Uterus (tissue), 4 donors: ENCODE results near the gene GOSR2. TPM values are rescaled to one million over a fixed set of nuclear protein-coding genes. Genes with fewer than 3 reads are reported as not detected.

Source experiments
- DNase-seq, 2 donors: peaks; one replicate each; pipeline ENCODE4 v3.0.0-alpha.2; 2019 to 2020
- H3K27ac ChIP-seq, 2 donors: fragments of 200-600 bp; sonication (generic); 1 replicate in 1 of 2; 2 replicates in 1 of 2; pipeline ENCODE4 v1.5.1; 2016 to 2018
- H3K27me3 ChIP-seq, 2 donors: fragments of 200-600 bp; sonication (generic); one replicate each; pipeline ENCODE4 v1.5.1; 2018 to 2019; ENCODE audit warnings: control low read depth in 1 of 2
- H3K36me3 ChIP-seq, 2 donors: fragments of 200-600 bp; sonication (generic); one replicate each; pipeline ENCODE4 v1.5.1; 2019; ENCODE audit warnings: control low read depth in 1 of 2
- H3K4me1 ChIP-seq, 2 donors: fragments of 200-600 bp; sonication (generic); one replicate each; pipeline ENCODE4 v1.5.1; 2018 to 2019; ENCODE audit warnings: control low read depth in 1 of 2
- H3K4me3 ChIP-seq, 2 donors: fragments of 200-600 bp; sonication (generic); 1 replicate in 1 of 2; 2 replicates in 1 of 2; pipeline ENCODE4 v1.5.1; 2018 to 2019; ENCODE audit warnings: mild to moderate bottlenecking in 1 of 2
- H3K9me3 ChIP-seq, 2 donors: fragments of 200-600 bp; sonication (generic); one replicate each; pipeline ENCODE4 v1.5.1; 2019; ENCODE audit warnings: control low read depth in 1 of 2
- POLR2A ChIP-seq, 2 donors: fragments of 450-650 bp; IDR thresholded peaks; one replicate each; pipeline ENCODE4 v1.6.1; 2016; ENCODE audit warnings: antibody characterized with exemption in 2 of 2, mild to moderate bottlenecking in 1 of 2, moderate library complexity in 1 of 2
- intact Hi-C: fragments of 100-400 bp; cut with DNase I; formaldehyde crosslinking; loops from one replicate; pipeline ENCODE4 v1.15.1; 2023; ENCODE audit warnings: low total_unique reads
- microRNA-seq: library from miRNA; unstranded; fragments of <30 nt; microRNA quantifications from one replicate; pipeline ENCODE4, GENCODE V29; 2016; ENCODE audit warnings: borderline microRNAs expressed, borderline replicate concordance
- small RNA-seq: library from RNA; depleted of rRNA; stranded (forward); fragments of <200 nt; gene quantifications from one replicate; pipeline ENCODE3, GENCODE V24; 2016
- total RNA-seq, 4 donors: library from RNA; depleted of rRNA in 3 of 4; stranded (reverse); fragments of >200 nt in 3 of 4; gene quantifications; one replicate each; pipeline versions ENCODE4 v1.1.0 to v1.2.4, GENCODE V29; 2014 to 2023
- TF ChIP-seq, protein P1 (sequence below), 4 experiments: fragments of 200-600 bp in 2 of 4; fragments of 450-650 bp in 2 of 4; sonication (generic) in 2 of 4; IDR thresholded peaks; one replicate each; pipeline ENCODE4 v1.5.1; 2016 to 2019; ENCODE audit warnings: antibody characterized with exemption in 4 of 4, mild to moderate bottlenecking in 2 of 4, moderate library complexity in 1 of 4
- donor health status: DM: yes; HTN: yes; CAD: no.

The GOSR2 gene
- total RNA-seq, 4 donors from 2014 or later = 66.9 to 90.5 (median 77.2) TPM

- TF ChIP-seq, protein P1, sequence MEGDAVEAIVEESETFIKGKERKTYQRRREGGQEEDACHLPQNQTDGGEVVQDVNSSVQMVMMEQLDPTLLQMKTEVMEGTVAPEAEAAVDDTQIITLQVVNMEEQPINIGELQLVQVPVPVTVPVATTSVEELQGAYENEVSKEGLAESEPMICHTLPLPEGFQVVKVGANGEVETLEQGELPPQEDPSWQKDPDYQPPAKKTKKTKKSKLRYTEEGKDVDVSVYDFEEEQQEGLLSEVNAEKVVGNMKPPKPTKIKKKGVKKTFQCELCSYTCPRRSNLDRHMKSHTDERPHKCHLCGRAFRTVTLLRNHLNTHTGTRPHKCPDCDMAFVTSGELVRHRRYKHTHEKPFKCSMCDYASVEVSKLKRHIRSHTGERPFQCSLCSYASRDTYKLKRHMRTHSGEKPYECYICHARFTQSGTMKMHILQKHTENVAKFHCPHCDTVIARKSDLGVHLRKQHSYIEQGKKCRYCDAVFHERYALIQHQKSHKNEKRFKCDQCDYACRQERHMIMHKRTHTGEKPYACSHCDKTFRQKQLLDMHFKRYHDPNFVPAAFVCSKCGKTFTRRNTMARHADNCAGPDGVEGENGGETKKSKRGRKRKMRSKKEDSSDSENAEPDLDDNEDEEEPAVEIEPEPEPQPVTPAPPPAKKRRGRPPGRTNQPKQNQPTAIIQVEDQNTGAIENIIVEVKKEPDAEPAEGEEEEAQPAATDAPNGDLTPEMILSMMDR (IDR thresholded peaks at IDR 0.05) = no peak
- no peak for TF ChIP-seq POLR2A (IDR thresholded peaks at IDR 0.05)
- Histone ChIP-seq H3K27ac (no peak overlapping the region), H3K4me3 (no peak overlapping the region), H3K36me3 (no peaks in the 10 kb centered on the region), H3K4me1 (no peaks in the 10 kb centered on the region), H3K27me3 (no peaks in the 10 kb centered on the region), H3K9me3 (no peaks in the 10 kb centered on the region)
- no peak for DNase-seq
- intact Hi-C loops = no loop called here
Observed at GRCh38 chr17:46989637-46990431, 66.9 kb downstream of the GOSR2 start.

GRCh38 chr17:46991617-46992016, 68.7 kb downstream of the GOSR2 start:
- intact Hi-C loops = no loop called here
- no peaks in the 10 kb centered on the region for H3K36me3 ChIP-seq
- no peaks in the 10 kb centered on the region for H3K4me1 ChIP-seq
- no peak for DNase-seq
- no peak overlapping the region for H3K4me3 ChIP-seq
- no peaks in the 10 kb centered on the region for H3K27me3 ChIP-seq
- no peak overlapping the region for H3K27ac ChIP-seq
- no peaks in the 10 kb centered on the region for H3K9me3 ChIP-seq
- TF ChIP-seq POLR2A (IDR thresholded peaks at IDR 0.05) = no peak
- TF ChIP-seq, protein P1 (IDR thresholded peaks at IDR 0.05) = no peak

Small RNA genes within 50 kb of the gene (microRNA-seq; reads per million reads assigned to microRNA genes)
- not detected for gene MIR5089

Small RNA genes within 50 kb of the gene (small RNA-seq; reads per million reads assigned to genes)
- not detected for gene MIR5089
- gene RNU6ATAC3P = not detected

Other genes starting within 250 kb of the GOSR2 start
- gene WNT3, start 104.5 kb upstream of the GOSR2 start, total RNA-seq = under 1 TPM in 2 of 4 donors, not detected in 2; 0.46 to 0.90 TPM
- under 1 TPM in 2 of 4 donors, not detected in 2; 0.27 to 0.59 TPM for gene WNT9B, start 71.6 kb upstream of the GOSR2 start, total RNA-seq
- not detected for gene RPRML, start 56.1 kb downstream of the GOSR2 start, total RNA-seq